Measurements from ENCODE around the gene MUSK.

Gene MUSK

GRCh38 chr9:110700953-110701352 is 32.4 kb downstream of the MUSK start:
- no peak for DNase-seq

GRCh38 chr9:110703669-110704068 is 35.1 kb downstream of the MUSK start:
- no peak for DNase-seq

GRCh38 chr9:110707419-110707818 is 38.8 kb downstream of the MUSK start:
- no peak for DNase-seq

- no peak for DNase-seq
Measured at GRCh38 chr9:110710420-110710819, 41.8 kb downstream of the MUSK start.

- DNase-seq: no peak
Measured at GRCh38 chr9:110712955-110713354, 44.4 kb downstream of the MUSK start.

- no peak for DNase-seq
Measured at GRCh38 chr9:110714314-110714713, 45.7 kb downstream of the MUSK start.

GRCh38 chr9:110728058-110728457 is 59.5 kb downstream of the MUSK start:
- no peak for DNase-seq

- DNase-seq: no peak
Measured at GRCh38 chr9:110729641-110730040, 61.0 kb downstream of the MUSK start.

- no peak for DNase-seq
Measured at GRCh38 chr9:110731437-110732028, 62.9 kb downstream of the MUSK start.

- no peak for DNase-seq
Measured at GRCh38 chr9:110738982-110739381, 70.4 kb downstream of the MUSK start.

- DNase-seq: no peak
Measured at GRCh38 chr9:110742741-110743371, 74.3 kb downstream of the MUSK start.

GRCh38 chr9:110744715-110745384 is 76.3 kb downstream of the MUSK start:
- DNase-seq: no peak

- no peak for DNase-seq
Measured at GRCh38 chr9:110745676-110746075, 77.1 kb downstream of the MUSK start.

- DNase-seq: no peak
Measured at GRCh38 chr9:110746211-110746930, 77.8 kb downstream of the MUSK start.

- no peak for DNase-seq
Measured at GRCh38 chr9:110748251-110748893, 79.8 kb downstream of the MUSK start.

GRCh38 chr9:110750272-110750671 is 81.7 kb downstream of the MUSK start:
- no peak for DNase-seq

- no peak for DNase-seq
Measured at GRCh38 chr9:110751971-110752370, 83.4 kb downstream of the MUSK start.

- no peak for DNase-seq
Measured at GRCh38 chr9:110752766-110753165, 84.2 kb downstream of the MUSK start.

GRCh38 chr9:110753731-110754231 is 85.2 kb downstream of the MUSK start:
- no peak for DNase-seq

- DNase-seq: no peak
Measured at GRCh38 chr9:110755179-110755578, 86.6 kb downstream of the MUSK start.

- DNase-seq: no peak
Measured at GRCh38 chr9:110758201-110758600, 89.6 kb downstream of the MUSK start.

GRCh38 chr9:110762783-110763182 is 94.2 kb downstream of the MUSK start:
- no peak for DNase-seq

- DNase-seq: no peak
Measured at GRCh38 chr9:110763568-110763967, 95.0 kb downstream of the MUSK start.
